ENCODE measurements around the gene MCC.

The MCC gene

GRCh38 chr5:113025596-113025995 lies 462.7 kb downstream of the MCC start:
- TF ChIP-seq POLR2A (IDR thresholded peaks at IDR 0.05; ENCODE audit: low read length), result no peak
- TF ChIP-seq GATA1 (IDR thresholded peaks at IDR 0.05; ENCODE audit: low read depth, low read length), result no peak
- DNase-seq, result no peak

GRCh38 chr5:113024076-113024697 lies 464.1 kb downstream of the MCC start:
- DNase-seq, result no peak
- no peak for TF ChIP-seq POLR2A (IDR thresholded peaks at IDR 0.05; ENCODE audit: low read length)
- no peak for TF ChIP-seq GATA1 (IDR thresholded peaks at IDR 0.05; ENCODE audit: low read depth, low read length)

- no peak for DNase-seq
- no peak for TF ChIP-seq GATA1 (IDR thresholded peaks at IDR 0.05; ENCODE audit: low read depth, low read length)
- TF ChIP-seq POLR2A (IDR thresholded peaks at IDR 0.05; ENCODE audit: low read length), result no peak
Measured at GRCh38 chr5:113022661-113023060, 465.6 kb downstream of the MCC start.

GRCh38 chr5:113020461-113021273 lies 467.6 kb downstream of the MCC start:
- no peak for DNase-seq
- TF ChIP-seq POLR2A (IDR thresholded peaks at IDR 0.05; ENCODE audit: low read length), result no peak
- TF ChIP-seq GATA1 (IDR thresholded peaks at IDR 0.05; ENCODE audit: low read depth, low read length), result no peak

GRCh38 chr5:113017881-113018635 lies 470.2 kb downstream of the MCC start:
- no peak for TF ChIP-seq POLR2A (IDR thresholded peaks at IDR 0.05; ENCODE audit: low read length)
- no peak for TF ChIP-seq GATA1 (IDR thresholded peaks at IDR 0.05; ENCODE audit: low read depth, low read length)
- DNase-seq, result no peak

GRCh38 chr5:113005454-113005853 lies 482.8 kb downstream of the MCC start:
- TF ChIP-seq GATA1 (IDR thresholded peaks at IDR 0.05; ENCODE audit: low read depth, low read length), result no peak
- TF ChIP-seq POLR2A (IDR thresholded peaks at IDR 0.05; ENCODE audit: low read length), result no peak
- peak in 1 of 2 experiments; percentile 25 for DNase-seq

GRCh38 chr5:113003763-113004162 lies 484.5 kb downstream of the MCC start:
- TF ChIP-seq GATA1 (IDR thresholded peaks at IDR 0.05; ENCODE audit: low read depth, low read length) (no peak), POLR2A (IDR thresholded peaks at IDR 0.05; ENCODE audit: low read length) (no peak)
- no peak for DNase-seq

GRCh38 chr5:113002423-113002822 lies 485.8 kb downstream of the MCC start:
- no peak for TF ChIP-seq GATA1 (IDR thresholded peaks at IDR 0.05; ENCODE audit: low read depth, low read length)
- TF ChIP-seq POLR2A (IDR thresholded peaks at IDR 0.05; ENCODE audit: low read length), result no peak
- DNase-seq, result no peak

GRCh38 chr5:113000466-113000865 lies 487.8 kb downstream of the MCC start:
- TF ChIP-seq POLR2A (IDR thresholded peaks at IDR 0.05; ENCODE audit: low read length) (no peak), GATA1 (IDR thresholded peaks at IDR 0.05; ENCODE audit: low read depth, low read length) (no peak)
- no peak for DNase-seq

GRCh38 chr5:112998296-112998695 lies 490.0 kb downstream of the MCC start:
- DNase-seq, result no peak
- TF ChIP-seq GATA1 (IDR thresholded peaks at IDR 0.05; ENCODE audit: low read depth, low read length), result no peak
- TF ChIP-seq POLR2A (IDR thresholded peaks at IDR 0.05; ENCODE audit: low read length), result no peak

GRCh38 chr5:112996830-112997374 lies 491.4 kb downstream of the MCC start:
- no peak for DNase-seq
- no peak for TF ChIP-seq POLR2A (IDR thresholded peaks at IDR 0.05; ENCODE audit: low read length)
- no peak for TF ChIP-seq GATA1 (IDR thresholded peaks at IDR 0.05; ENCODE audit: low read depth, low read length)

- DNase-seq, result peak; percentile 65 to 81
- no peak for TF ChIP-seq GATA1 (IDR thresholded peaks at IDR 0.05; ENCODE audit: low read depth, low read length)
- TF ChIP-seq POLR2A (IDR thresholded peaks at IDR 0.05; ENCODE audit: low read length), result no peak
Measured at GRCh38 chr5:112995764-112996618, 492.3 kb downstream of the MCC start.

- no peak for TF ChIP-seq POLR2A (IDR thresholded peaks at IDR 0.05; ENCODE audit: low read length)
- TF ChIP-seq GATA1 (IDR thresholded peaks at IDR 0.05; ENCODE audit: low read depth, low read length), result no peak
- no peak for DNase-seq
Measured at GRCh38 chr5:112986224-112986623, 502.0 kb downstream of the MCC start.

Data from erythroblast (primary cell).